ENCODE measurements around the gene TMEM91.
"Not testable (repeated sequence)": the region's sequence is repeated elsewhere in the genome, so short reads cannot be mapped to it uniquely, and the experiment has no call there.

TMEM91 gene

GRCh38 chr19:41376241-41376997 is at the start of gene TMEM91:
TSS of gene TMEM91 (plus strand) at chr19:41376533. CDS start at chr19:41378310, 1,777 bp downstream.
- no peak for DNase-seq

GRCh38 chr19:41327076-41327575 is 49.2 kb upstream of the TMEM91 start:
- no peak for DNase-seq

DNA sequence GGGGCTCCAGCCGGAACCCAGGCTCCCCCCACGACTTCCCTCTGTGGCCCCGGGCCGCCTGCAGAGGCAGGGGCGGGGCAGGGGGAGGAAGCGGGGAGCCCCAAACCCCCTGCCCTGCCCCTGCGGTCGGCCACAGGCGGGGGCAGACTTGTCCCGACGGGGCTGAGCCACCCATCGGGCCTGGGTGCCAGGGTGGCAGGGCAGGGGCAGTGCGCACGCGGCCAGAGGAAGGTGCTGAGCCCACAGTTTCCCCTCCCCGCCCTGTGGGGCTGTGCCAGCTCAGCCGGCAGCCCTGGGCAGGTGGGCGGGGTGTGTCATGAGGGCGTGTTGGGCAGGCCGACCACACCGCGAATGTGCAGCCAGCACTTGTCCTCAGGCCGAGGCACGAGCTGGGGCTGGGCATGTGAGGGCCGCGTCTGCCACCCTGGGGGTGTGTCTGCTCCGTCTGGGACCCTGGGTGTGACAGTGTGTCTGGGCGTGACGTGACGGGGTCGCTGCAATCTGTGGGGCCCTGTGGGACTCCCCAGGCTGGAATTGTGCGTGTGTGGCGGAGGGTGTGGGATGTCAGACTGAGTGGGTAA is 48.7 kb upstream of the TMEM91 start:
- DNase-seq = peak; percentile 82

DNA sequence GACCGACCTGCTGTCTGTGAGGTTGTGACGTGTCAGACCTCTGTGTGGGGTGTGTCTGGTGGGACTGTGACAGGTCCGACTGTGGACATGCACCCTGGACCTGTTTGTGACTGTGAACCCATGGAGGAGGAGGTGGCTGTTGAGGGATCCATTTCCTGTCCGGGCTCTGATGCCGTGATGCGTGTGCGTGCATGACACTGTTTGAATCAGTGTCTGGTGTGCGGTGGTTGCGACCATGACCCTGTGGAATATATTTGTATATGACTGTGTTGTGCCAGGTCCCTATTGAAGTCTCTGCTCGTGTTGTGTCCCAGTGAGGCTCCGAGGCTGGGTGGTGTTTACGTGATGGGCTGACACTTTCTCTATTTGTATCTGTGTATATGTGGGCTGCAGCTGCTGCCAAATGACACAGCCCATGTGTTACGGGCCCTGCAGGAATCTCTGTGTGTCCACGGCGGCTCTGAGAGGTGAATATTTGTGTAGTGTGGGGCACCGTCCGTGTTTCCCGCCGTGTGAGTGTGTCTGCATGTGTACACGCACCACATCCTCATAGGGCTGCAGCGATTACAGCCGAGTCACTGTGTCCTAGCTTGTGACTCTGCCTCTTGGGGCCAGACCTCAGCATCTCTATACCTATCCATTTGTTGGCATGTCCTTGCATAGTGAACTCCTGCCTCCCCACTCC is 48.0 kb upstream of the TMEM91 start:
- DNase-seq = peak; percentile 74

- DNase-seq = no peak
Measured at GRCh38 chr19:41328842-41329225, 47.5 kb upstream of the TMEM91 start.

DNA sequence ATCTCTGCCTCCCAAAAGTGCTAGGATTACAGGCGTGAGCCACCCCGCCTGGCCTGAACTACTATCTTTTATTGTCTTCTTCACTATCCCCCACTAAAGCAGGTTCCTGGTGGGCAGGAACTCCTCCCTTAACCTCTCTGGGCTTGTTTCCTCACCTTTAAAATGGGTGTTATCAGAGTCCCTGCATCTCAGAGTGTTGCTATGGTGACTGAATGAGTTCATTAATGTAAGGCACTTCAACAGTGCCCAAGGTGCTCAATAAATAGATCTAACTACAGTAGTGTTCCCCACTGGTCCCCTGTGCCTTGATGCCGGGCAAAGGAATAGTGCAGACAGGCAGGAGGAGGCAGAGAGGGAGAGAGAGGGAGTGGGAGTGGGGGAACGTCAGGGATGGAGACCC is 45.9 kb upstream of the TMEM91 start:
- no peak for DNase-seq

GRCh38 chr19:41330946-41331678 is 45.2 kb upstream of the TMEM91 start:
- DNase-seq = no peak

- no peak for DNase-seq
Measured at GRCh38 chr19:41332000-41332399, 44.3 kb upstream of the TMEM91 start.

DNA sequence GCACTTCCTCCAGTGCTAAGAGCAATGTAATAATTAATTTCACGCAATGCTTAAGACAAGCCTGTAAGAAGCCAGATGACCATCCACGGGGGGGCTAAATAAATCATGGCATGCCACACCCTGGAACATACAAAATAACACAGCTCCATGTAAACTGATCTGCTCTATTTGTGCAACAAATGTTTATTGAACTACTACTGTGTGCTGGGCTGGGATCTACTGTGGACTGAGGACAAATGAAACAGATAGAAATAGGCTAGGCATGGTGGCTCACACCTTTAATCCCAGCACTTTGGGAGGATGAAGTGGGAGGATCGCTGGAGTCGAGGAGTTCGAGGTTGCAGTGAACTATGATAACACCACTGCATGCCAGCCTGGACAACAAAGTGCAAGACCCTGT is 43.9 kb upstream of the TMEM91 start:
- DNase-seq = no peak

- DNase-seq = no peak
Measured at GRCh38 chr19:41334793-41335192, 41.5 kb upstream of the TMEM91 start.

DNA sequence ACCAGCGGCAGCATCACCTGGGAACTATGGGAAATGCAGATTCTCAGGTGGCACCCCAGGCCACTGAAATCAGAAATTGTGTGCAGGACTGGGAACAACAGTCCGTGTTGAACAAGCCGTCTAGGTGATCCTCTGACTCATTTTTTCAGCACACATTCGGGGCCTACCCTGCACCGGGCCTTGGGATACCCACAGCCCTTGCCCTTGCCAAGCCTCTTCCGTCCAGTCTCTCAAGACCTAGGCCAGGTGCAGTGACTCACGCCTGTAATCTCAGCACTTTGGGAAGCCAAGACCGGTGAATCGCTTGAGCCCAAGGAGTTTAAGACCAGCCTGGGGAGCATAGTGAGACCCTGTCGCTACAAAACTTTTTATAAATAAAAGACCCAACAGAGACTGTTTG is 40.9 kb upstream of the TMEM91 start:
- no peak for DNase-seq

- no peak for DNase-seq
Measured at GRCh38 chr19:41339936-41340335, 36.4 kb upstream of the TMEM91 start.

DNA sequence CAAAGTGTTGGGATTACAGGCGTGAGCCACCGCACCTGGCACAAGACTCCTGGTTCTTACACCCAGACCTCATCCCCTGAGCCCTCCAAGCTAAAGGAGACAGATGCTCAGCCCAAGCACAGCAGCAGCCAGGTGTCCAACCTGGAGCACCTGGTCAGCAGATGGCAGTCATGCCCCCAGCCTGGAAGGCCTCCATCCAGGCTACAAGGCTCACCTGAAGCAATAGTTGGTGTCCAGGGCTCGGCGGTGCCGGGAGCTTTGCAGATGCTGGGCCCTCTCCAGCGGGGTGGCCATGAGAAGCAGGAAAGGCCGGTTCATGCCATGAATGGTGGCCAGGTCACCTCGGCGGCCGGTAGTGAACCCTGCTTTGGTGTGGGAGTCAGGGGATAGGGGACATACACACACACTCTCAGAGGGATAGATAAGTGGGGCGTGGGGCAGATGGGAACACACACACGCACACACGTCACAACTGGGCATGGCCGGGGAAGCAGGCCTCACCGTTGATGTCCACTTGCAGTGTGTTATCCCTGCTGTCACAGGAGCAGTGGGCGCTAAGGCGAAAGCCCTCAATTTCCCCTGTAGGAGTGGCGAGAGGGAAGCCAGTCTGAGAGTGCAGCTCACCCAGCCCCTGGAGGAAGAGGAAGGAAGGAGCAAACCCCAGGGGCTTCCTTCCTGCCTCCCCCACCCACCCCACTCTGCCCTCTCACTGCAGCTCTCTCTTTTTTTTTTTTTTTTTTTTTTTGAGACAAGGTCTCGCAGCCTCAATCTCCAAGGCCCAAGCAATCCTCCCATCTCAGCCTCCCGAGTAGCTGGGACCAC is 34.5 kb upstream of the TMEM91 start:
- DNase-seq = no peak

DNA sequence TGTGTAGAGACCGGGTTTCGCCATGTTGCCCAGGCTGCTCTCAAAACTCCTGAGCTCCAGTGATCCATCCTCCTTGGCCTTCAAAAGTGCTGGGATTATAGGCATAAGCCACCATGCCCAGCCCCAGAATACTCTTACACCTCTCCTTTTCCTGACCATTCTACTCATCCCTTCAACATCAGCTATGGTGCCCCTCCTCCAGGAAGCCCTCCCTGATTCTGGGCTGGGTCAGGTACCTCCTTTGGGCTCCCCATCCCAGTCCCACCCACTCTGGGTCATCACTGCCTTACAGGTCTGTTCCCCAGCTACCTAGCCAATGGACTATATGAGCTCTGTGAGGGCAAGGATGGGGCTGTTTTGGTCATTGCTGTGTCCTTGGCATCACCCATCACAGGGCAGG is 32.2 kb upstream of the TMEM91 start:
- no peak for DNase-seq

DNA sequence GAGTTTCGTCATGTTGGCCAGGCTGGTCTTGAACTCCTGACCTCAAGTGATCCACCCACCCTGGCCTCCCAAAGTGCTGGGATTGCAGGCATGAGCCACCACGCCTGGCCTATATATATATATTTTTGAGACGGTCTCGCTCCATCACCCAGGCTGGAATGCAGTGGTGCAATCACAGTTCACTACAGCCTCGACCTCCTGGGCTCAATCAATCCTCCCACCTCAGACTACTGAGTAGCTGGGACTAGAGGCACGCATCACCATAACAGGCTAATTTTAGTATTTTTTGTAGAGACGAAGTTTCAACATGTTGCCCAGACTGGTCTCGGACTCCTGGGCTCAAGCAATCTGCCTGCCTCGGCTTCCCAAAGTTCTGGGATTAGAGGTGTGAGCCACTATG is 29.4 kb upstream of the TMEM91 start:
- DNase-seq = not testable (repeated sequence)

- DNase-seq = no peak
Measured at GRCh38 chr19:41350735-41351338, 25.5 kb upstream of the TMEM91 start.

DNA sequence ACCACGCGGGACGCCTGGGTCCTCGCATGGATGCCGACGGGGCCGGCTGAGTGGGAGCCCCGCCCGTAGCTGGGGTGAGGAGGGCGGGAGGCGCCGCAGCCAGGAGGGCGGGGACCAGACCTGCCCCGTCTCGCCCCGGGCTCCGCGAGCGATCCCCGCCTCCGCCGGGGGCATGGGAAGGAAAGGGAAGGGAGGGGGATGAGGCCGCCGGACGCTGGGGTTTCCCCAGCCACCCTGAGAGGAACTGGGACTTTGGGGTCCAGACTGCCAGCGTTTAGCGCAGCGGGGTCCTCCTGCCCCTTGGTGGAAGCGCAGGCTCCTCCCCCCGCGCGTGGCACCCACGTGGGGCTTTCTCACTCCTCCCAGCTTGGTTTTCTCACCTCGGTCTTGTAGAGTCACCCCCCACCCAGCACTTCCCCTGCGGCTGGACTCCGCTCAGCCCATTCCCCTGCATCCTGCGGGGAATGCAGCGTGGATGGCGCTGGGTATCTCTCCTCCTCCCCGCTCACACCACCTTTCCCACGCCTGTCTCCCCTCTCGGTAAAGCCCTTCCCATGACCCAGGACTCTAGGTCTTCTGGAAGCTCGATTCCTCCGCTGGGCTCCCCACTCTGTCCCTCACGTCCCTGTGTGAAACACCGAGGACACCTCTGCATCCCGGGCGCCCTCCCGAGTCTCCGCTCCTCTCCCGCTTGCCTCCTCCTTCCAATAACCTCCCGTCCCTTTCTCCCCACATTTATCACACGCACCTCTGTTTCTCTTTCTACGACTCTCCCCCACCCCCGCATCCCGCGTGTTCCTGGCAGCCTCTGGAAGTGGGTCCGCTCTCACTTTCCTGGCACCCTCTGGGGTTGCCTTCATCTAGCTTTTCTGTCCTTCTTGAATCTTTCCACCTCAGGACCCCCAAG is 24.7 kb upstream of the TMEM91 start:
- peak; percentile 85 for DNase-seq

GRCh38 chr19:41352279-41352608 is 24.1 kb upstream of the TMEM91 start:
- no peak for DNase-seq

DNA sequence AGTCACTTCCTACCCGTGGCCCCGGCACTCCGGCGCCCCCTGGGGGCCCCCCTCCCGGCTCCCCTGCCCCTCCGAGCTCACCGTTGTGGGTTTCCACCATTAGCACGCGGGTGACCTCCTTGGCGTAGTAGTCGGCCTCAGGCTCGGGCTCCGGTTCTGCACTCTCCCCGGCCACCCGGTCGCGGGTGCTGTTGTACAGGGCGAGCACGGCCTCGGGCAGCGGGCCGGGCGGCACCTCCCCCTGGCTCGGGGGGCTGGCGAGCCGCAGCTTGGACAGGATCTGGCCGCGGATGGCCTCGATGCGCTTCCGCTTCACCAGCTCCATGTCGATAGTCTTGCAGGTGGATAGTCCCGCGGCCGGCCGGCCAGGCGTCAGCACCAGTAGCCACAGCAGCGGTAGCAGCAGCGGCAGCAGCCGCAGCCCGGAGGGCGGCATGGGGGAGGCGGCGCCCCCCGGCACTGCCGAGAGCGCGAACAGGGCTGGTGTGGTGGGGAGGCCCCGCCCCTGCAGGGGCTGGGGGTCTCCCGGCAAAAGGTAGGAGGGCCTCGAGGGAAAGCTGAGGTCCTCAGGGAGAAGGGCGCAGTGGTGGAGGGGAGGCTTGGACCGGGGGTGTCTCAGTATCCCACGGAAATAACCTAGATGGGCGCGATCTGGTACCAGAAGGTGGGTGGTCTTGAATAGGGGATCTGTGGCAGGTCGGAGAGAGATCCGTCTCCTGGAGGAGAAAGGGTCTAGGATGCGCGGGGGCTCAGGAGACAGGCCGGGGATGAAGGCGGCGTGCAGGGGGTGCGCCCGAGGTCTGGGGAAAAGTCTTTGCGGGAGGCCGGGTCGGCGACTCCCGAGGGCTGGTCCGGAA is 23.5 kb upstream of the TMEM91 start:
- DNase-seq = peak; percentile 80

All from stimulated activated CD4-positive, alpha-beta T cell treated with anti-CD3 and anti-CD28 coated beads, Interleukin-4, amount 100 ng/mL, for 24 hours (primary cell).